HG02938 (cell line): ENCODE measurements around the gene LRRD1.
"Not testable (repeated sequence)": the region's sequence is repeated elsewhere in the genome, so short reads cannot be mapped to it uniquely, and the experiment has no call there.

Experiments
- ATAC-seq: cut with Tn5 transposase; IDR thresholded peaks from one replicate; pipeline ENCODE4 v1.9.1; 2021; ENCODE audit warnings: mild to moderate bottlenecking, moderate library complexity; ENCODE audit not compliant: unreplicated experiment

The LRRD1 gene

DNA sequence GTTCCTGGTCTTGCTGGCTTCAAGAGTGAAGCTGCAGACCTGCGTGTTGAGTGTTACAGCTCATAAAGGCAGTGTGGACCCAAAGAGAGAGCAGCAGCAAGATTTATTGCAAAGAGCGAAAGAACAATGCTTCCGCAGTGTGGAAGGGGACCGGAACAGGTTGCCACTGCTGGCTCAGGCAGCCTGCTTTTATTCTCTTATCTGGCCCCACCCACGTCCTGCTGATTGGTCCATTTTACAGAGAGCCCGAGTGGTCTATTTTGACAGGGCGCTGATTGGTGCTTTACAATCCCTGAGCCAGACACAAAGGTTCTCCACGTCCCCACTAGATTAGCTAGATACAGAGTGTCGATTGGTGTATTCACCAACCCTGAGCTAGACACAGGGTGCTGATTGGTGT, 36.2 kb downstream of the LRRD1 start:
- ATAC-seq: not testable (repeated sequence)

DNA sequence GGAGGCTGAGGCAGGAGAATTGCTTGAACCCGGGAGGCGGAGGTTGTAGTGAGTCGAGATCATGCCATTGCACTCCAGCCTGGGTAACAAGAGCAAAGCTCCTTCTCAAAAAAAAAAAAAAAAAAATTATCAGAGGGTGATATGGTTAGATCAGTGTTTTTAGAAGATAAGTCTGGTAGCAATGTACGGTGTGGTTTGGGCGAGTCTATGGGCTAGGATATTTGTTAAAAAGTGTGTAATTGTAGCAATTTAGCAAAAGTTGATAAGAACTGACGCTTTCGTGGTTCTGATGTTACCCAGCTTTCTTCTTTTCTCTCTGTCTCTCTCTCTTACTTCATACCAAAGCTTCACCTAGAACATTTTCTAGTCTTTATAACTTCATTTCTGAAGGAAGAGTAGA, 37.8 kb downstream of the LRRD1 start:
- no peak for ATAC-seq

DNA sequence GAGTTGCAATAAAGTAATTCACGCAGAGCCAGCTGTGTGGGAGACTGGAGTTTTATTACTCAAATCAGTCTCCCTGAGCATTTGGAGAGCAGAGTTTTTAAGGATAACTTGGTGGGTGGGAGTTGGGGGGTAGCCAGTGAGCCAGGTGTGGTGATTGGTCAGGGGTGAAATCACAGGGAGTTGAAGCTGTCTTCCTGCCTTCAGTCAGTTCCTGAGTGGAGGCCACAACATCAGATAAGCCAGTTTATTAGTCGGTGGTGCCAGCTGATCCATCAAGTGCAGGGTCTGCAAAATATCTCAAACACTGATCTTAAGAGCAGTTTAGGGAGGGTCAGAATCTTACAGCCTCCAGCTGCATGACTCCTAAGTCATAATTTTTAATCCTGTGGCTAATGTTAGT, 41.4 kb downstream of the LRRD1 start:
- no peak for ATAC-seq

DNA sequence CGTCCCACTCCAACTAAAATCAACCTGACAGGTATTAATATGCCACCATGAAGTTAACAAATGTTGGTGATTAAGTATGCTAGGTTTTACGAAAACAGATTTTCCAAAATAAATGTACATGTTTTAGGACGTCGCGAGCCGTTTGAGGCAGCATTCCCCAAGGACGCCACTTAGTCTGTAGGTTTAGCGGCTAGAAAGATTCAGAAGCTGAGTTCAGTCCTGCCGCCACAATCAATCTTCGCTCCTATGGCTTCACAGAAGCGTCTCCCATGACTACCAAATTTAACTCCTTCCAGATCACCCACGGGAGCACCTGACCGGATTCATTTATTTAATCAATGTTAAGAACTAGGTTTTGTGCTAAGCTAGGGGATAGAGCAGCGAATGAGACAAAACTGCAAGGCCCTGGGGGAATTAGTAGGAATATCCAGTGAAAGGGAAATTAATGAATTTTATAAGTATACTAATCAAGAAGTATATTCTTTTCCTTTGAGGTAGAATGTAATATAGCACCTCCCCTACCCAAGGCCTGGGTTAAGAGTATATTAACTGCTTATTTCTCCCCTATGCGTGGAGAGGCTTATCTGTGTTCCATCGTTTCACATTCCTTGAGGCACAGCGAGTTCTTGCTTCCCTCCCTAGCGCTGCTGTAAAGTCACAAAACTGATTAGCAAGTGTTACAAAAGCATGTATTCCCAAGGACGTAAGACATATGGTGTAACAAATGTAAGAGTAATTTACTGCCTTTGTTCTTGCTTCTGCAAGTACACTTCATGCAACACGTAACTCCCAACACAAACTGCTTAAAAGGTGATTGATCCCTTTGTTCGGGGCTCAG, 43.7 kb downstream of the LRRD1 start:
- ATAC-seq: no peak

DNA sequence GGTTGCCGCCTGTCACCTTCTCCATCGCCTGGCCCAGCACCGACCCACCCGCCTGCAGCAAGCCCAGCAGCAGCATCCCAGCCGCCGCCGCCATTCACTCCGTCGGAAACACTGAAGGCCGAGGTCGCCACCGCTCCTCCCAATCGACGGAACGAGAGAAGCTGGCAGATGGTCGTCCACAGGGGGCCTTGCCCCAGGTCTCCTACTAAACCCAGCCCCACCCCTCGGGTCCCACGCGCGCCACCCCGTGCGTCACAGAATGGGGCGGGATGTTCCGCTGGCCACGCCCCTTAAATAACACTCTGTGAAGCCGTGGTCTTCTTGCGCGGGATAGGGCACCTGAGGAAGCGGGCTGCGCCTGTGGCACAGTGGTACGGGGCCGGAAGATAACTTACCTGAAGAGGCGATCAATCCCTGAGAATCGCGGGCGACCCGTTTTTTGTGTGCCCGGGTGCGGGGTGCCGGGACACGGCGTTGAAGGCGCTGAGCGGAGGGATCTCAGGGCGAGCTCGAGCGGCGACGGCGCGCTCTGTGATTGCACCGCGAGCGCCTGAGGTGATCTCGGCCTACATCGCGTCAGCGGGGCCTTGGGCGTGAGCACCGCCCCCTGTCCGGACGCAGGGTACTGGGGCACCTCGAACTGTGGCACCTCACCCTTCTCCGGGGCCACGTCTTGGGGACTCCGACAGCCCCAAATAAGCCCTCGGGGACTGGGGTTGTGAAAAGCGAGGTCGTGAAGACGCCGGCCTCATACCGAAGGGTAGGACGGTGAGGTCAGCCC, 44.5 kb downstream of the LRRD1 start, which contains the start of gene CYP51A1:
Gene CYP51A1 (minus strand): TSS at position 207 of the 781 bp plus-strand sequence. CDS start 113 bp downstream, at position 94.
- ATAC-seq: peak; percentile 82

DNA sequence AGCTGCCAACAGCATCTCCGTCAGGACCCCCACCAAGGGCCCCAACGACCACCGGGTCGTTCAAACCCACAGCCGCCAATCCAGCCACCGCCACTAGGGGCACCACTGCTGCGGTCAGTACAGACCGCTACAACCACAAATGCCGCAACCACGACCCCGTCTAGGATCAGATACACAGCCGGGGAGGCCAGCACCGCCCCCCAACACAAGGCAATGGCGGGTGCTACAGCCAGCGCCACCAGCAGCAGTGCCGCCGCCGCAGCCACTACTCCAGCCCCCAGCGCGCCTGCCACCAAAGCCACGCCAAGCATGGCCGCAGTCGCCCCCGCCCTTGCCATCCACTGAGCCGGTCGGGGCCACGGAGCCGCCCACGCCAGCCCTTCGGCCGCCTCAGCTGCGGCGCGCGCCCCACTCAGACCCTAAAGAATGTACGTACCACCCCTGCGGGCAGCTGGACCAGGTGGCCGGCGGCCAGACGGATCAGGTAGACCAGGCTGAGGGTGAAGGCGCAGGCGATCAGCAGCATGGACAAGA, 45.1 kb downstream of the LRRD1 start:
- ATAC-seq: peak; percentile 29

DNA sequence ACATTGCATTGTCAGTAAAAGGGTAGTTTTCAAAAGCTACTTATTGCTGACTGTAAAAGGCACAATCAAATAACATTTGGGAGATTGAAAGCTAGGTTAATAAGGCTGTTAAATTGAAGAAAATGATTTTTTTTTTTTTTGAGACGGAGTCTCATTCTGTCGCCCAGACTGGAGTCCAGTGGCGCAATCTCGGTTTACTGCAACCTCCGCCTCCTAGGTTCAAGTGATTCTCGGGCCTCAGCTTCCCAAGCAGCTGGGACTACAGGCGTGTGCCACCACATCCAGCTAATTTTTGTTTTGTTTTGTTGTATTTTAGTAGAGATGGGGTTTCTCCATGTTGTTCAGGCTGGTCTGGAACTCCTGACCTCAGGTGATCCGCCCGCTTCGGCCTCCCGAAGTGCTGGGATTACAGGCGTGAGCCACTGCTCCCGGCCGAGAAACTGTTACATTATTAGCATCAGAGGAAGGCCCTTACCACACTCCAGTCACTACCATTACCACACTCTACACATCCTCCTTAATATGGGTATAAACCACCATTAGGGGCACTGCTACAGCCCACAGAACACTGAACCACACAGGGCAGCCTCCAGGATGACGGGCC, 45.7 kb downstream of the LRRD1 start:
- ATAC-seq: peak; percentile 14

DNA sequence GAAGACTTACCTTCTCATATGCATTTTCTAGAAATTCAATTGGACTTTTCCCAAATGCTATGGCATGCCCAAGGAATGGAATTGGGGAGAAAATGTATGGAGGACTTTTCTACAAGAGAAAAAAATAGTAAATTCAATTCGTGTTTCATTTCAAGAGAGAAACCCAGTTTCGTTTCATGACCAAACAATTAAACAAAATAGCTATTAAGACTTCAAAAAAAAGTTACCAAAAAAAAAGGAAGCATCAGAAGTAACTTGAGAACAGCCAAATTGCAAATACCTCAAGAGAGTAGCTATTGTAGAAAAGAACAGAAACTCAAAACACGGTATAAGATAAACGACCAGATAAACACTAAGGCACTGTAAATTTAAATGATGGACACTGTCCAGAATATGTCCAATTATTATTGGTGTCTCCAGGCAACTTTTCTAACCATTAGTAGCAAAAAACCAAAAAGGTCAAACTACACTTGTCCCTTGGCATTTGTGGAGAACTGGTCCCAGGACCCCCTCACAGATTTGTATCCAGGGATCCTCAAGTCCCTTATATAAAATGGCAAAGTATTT, 47.1 kb downstream of the LRRD1 start:
- ATAC-seq: no peak

DNA sequence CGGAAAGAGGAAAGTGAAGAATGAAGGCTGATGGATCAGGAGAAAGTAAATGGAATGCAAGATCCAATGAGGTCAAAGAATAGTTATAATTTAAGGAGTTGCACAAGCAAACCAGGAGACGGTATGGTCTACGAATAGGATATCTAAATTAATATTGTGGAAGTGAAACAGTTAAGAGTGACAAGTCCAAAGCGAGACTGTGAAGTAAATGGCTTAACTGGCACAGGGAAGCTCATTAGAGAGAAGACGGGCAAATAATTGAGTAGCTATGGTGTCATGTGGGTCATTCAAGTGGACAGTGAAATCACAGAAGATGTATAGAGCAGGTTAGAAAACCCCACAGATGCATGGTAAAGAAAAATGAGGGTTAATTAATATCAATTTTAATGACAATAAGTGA, 47.8 kb downstream of the LRRD1 start:
- no peak for ATAC-seq

DNA sequence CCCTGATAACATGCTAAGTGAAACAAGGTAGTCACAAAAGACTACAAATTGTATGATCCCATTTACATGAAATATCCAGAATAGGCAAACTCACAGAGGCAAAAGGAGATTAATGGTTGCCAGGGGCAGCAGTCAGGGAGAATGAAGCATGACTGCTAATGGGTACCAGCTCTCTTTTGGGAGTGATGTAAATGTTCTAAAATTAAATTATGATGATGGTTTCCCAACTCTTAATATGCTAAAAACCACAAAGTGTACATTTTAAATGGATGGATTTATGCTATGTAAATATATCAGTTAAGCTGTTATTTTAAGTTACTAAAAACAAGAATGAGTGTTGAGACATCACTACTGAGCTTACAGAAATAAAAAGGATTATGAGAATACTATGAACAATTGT, 57.3 kb downstream of the LRRD1 start:
- no peak for ATAC-seq

DNA sequence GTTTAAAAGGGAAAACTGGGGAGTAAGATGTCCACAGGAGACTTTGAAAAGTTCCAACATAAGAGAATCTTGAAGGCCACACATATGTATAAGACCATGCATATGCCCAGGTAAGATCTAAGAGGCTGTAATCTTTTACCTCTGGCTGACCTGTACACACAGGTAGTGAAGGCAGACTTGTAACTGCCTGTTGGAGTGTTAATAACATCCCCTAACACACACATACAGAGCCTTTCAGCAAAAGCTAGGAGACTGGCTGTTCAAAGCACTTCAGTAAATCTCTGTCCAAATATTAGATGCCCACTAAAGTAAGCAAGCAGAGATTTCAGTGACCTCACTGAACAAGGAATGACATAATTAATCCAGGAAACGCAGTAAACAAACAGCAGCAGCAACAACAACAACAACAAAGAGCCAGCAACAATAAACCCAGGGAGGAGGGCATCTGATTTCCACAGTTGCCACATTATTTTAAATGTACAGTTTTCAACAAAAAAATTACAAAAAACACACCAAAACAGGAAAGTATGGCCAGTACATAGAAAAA, 59.7 kb downstream of the LRRD1 start:
- ATAC-seq: no peak

DNA sequence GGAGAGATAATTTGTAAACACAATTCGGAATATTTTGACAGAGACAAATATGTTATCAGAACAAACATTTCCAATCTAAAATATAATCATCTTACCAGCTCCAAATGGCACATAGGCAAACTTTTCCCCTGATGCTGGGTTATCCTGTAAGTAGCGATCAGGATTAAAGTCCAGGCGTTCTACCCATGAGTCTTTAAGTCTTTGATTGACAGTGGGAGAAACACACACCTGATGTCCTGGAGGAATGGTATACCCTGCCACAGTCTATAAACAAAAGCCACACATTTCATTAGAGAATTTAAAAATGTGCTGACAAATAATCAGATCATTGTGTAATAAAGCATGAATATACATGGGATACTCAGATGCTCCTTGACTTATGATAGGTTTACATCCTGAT, 62.0 kb downstream of the LRRD1 start:
- no peak for ATAC-seq

DNA sequence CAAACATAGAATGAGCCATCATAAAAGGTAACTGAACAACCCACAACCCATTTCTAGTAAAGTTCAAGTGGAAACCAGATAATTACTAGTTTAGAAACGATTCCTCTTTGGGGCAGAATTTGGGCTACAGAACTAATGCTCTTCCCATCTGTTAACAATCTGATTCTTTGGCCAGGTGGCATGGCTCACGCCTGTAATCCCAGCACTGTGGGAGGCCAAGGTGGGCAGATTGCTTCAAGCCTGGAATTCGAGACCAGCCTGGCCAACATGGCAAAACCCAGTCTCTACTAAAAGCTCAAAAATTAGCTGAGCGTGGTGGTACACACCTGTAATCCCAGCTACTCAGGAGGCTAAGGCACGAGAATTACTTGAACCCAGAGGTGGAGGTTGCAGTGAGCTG, 63.1 kb downstream of the LRRD1 start:
- ATAC-seq: no peak

DNA sequence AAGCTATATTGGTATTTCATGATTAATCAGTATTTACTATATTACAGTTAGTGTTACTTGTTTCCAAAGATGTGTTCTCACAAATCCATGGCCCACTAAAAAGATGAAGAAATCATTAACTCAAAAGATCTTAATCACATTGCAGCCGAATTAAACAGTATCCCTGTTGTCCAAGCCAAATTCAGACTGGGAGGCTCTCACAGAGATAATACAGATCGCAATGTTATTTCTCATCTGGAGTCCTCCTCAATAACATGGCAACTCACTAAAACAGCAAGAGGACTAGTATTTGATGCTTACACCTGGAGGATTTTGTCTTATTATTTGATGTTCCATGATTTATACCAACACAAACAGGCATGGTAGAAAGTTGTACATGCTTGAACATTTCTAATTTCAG, 68.1 kb downstream of the LRRD1 start:
- no peak for ATAC-seq

DNA sequence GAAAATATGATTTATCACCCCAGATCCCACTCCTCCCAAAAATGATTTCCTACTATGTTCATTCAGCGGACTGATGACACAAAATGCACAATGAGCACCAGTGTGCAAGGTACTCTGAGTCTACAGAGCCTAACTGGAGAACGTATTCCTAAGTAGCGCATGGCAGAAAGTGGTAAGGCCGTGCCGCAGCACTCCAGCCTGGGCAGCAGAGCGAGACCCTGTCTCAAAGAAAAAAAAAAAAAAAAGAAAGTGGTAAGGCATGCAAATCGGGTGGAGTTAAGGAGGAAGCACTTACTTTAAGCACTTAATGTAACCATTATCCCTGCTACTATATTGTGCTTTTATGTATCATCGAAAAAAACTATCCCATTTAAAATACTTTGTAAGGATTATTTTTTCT, 70.1 kb downstream of the LRRD1 start:
- no peak for ATAC-seq

DNA sequence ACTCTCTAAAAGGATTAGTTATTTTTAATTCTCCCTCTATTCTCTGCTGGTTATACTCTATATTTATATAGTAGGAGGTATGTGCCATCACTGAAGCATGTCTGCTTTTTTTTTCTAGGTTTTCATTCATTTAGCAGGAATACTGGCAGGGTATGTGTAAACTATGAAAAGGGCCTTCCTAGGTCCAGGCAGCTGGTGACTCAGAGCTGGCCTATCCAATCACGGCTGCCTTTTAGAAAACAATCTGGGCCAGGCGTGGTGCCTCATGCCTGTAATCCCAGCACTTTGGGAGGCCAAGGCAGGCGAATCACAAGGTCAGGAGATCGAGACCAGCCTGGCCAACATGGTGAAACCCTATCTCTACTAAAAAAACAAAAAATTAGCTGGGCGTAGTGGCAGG, 76.1 kb downstream of the LRRD1 start:
- ATAC-seq: not testable (repeated sequence)

DNA sequence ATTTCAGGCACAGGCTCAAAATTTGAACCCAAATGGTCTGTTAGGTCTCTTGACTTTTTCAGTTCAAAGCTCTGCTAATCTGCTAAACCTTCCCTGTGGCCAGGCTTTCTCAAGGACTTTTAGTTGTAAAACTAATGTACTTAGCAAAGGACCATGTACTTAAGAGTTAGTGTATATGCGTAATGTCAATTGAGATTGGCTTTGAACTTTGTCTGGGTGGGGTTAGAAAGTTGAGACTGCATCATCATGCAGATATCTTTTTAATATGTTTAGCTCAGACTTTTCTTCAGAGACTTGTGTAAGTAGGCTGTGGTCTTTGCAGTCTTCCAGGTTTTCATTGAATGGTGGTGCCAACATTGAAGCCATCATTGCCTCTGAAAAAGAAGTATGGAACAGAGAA, 78.4 kb downstream of the LRRD1 start:
- ATAC-seq: no peak

DNA sequence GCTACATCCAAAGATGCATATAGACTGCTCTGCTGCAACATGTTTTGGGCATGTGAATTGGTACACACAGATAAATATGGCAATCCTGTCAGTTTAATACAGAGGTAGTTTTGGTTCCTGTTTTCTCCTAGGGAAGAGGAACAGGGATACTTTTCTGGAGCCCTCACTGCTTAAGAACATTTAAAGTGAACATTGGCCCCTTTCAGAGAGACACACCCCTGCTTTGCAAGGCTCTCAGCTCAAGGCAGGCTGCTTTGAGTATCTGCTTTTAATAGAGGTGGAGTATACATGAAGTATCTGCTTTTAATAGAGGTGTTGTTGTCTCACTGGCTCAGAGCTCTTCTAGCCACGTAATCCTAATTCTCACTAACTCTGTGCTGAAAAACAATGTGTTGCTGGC, 83.6 kb downstream of the LRRD1 start:
- ATAC-seq: no peak
